ENCODE results near the gene SLC20A1.

GRCh38 chr2:112634874-112635157 lies 10.9 kb upstream of the SLC20A1 start:
- TF ChIP-seq CTCF (IDR thresholded peaks at IDR 0.05; ENCODE audit: low read length) (no peak), EZH2 (IDR thresholded peaks at IDR 0.05; ENCODE audit: borderline replicate concordance, low read length) (no peak)

Data from OCI-LY1 (cell line).